Measurements from ENCODE around the gene CLDN12.

CLDN12 gene

GRCh38 chr7:90433221-90433620, 30.0 kb downstream of the CLDN12 start:
- DNase-seq: no peak

- no peak for DNase-seq
Observed at GRCh38 chr7:90445633-90446032, 42.4 kb downstream of the CLDN12 start.

- no peak for DNase-seq
Observed at GRCh38 chr7:90446137-90446899, 43.1 kb downstream of the CLDN12 start.

DNA sequence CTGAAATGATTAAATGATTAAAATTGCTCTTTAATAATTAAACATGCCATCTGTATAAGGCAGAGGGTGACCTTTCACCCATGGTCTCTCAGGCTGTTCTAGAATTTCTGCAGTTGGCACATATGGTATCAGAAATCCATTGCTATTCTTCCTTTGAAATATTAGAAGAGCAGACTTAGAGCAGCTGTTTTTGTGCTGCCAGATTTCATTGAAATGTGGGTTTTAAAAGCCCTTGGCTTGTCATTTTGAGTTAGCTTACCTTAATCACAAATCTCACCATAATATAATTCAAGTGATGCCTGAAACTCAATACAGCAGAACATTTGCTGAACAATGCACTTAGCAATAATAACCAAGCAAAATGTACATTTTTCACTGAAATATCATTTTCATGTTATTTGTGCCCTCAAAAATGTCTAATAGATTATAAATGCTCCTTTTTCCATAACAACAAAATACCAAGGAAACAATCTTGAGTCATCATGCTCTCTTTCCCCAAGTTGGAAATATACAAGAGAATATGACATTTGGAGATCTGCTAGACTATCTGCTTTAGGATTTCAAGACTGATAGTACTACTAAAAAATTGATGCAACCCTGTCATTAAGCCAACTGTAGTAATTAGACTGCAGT, 50.1 kb downstream of the CLDN12 start:
- DNase-seq: no peak

DNA sequence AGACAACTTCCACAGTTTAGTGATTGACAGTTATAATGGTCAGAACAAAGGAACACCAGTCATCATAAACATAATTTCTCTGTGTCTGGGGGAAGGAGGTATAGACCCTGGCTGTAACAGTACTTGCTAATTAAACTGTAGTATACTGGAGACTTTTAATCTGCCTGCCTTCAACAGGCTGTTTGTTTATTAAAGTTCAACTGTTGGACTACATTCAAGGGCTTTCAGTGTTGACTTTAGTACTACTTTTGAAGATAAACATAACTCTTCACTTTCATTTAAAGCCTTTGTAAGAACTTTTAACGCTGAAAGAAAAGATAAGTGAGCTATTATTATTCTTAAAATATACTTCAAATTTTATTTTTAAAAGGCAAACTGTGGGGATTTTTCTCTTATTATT, 50.7 kb downstream of the CLDN12 start:
- no peak for DNase-seq

DNA sequence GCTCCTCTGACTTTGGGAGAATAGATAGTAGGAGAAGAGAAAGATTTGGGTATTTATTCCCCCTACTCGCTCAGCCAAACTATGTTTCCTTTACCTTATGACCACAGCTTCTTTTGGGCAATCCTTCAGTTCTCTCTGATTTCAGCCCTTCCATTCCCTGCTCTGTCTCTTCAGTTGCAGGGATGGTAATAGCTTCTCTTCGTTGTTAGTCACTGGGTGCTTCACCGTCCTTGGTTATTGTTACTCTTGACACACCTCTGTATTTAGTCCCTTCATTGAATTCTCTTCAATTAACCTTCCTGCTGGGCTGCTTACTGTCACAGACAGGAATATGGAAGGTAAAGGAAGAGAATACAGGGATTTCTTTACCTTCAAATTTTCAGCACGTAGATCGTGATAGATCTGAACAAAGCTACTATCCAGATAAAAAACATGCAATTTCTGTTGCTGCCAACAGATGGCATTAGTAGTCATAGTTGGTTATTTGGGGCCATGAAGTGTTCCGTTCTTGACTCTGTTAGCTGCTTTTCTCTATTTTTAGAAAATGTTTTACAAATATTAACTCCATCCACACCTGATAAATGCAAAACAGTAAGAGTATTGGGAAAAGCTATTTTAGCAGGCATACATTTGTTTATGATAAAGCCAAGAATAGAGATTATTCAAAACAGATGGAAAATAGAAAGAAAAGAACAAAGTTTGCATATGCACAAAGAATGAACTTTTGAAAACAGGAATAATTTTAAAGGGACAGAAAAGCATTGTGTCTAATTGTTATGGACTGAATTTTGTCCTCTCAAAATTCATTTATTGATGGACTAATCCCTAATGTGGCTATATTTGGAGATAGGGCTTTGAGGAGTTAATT, 52.1 kb downstream of the CLDN12 start:
- peak in 1 of 5 experiments; percentile 29 for DNase-seq

DNA sequence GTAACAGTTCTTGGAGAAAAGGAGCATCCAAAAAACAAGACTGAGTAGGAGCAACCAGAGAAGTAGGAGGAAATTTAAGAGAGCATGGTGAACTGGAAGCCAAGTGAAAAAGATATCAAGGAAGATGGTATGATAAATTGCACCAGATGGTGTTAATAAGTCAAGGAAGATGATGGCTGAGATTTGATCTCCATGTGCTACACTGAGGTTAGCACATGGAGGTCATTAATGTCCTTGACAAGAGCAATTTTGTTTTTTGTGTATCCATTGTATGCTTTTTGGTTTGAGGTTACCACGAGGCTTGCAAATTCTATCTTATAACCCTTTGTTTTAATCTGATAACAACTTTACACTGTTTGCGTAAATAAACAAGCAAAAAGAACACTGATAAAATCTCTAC, 54.8 kb downstream of the CLDN12 start:
- DNase-seq: peak in 1 of 5 experiments; percentile 1

- no peak for DNase-seq
Observed at GRCh38 chr7:90459888-90460287, 56.6 kb downstream of the CLDN12 start.

DNA sequence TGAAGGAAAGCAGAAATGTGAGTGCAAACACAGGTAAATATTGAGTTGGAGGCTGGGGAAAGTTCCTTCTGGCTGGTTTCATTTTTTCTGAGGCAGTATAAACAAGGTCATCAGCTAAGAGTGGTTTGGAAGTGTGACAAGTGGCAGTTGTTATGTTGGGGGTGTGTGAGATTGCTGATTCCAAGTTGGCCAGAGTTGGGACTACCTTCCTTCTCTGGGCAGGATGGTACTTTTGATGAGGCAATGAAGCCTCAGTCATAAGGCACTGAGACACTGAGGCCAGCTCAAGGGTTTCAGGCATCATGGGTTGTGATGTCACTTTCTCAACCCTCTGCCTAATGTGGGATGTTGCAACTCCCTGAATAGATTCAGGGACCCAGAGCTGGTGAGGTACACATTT, 58.0 kb downstream of the CLDN12 start:
- DNase-seq: no peak

DNA sequence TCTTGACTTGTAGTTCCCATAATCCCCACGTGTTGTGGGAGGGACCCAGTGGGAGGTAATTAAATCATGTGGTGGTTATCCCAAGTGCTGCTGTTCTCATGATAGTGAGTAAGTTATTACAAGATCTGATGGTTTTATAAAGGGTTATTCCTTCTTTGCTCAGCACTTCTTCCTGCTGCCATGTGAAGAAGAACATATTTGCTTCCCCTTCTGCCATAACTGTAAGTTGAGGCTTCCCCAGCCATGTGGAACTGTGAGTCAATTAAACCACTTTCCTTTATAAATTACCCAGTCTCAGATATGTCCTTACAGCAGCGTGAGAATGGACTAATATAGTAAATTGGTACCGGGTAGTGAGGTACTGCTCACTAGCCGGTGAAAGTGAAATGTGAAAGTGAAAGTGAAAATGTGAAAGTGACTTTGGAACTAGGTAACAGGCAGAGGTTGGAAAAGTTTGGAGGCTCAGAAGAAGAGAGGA, 59.9 kb downstream of the CLDN12 start:
- peak in 2 of 5 experiments; percentile 15 for DNase-seq

All from T-helper 2 cell (primary cell).